D341Med (cell line): ENCODE results near the gene KCNMA1.
A peak's percentile ranks its signal among the peaks of the same experiment; 100 is the strongest.

Source experiments
- DNase-seq: peaks from one replicate; pipeline ENCODE4 v3.0.0; 2012; ENCODE audit warnings: low spot score

The KCNMA1 gene

DNA sequence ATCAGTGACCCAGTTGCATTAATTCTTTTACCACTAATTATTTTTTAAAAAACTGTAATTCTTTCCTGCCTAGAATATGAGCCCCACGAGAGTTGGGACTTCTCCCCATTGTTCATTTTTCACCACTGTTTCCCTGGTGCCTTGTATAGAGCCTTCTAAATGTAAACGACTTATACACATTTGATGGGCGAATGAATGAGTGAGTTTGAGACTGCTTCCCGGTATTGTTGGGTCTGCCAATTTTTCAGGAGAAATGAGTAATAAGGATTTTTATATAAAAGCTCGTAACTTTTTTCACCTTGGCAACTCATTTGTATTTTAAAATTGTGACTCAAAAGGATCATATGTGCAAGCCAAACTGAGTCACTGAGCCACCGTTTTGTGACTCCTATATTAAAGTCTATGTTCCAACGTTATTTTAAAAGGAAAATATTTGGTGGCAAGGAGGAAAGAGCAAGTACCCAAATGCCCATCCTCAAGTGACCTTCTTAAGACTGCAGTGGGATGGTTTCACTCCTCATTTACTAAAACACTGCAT, 621.3 kb downstream of the KCNMA1 start:
- no peak for DNase-seq

GRCh38 chr10:77015360-77015759, 622.2 kb downstream of the KCNMA1 start:
- no peak for DNase-seq

GRCh38 chr10:77012812-77013500, 624.7 kb downstream of the KCNMA1 start:
- no peak for DNase-seq

DNA sequence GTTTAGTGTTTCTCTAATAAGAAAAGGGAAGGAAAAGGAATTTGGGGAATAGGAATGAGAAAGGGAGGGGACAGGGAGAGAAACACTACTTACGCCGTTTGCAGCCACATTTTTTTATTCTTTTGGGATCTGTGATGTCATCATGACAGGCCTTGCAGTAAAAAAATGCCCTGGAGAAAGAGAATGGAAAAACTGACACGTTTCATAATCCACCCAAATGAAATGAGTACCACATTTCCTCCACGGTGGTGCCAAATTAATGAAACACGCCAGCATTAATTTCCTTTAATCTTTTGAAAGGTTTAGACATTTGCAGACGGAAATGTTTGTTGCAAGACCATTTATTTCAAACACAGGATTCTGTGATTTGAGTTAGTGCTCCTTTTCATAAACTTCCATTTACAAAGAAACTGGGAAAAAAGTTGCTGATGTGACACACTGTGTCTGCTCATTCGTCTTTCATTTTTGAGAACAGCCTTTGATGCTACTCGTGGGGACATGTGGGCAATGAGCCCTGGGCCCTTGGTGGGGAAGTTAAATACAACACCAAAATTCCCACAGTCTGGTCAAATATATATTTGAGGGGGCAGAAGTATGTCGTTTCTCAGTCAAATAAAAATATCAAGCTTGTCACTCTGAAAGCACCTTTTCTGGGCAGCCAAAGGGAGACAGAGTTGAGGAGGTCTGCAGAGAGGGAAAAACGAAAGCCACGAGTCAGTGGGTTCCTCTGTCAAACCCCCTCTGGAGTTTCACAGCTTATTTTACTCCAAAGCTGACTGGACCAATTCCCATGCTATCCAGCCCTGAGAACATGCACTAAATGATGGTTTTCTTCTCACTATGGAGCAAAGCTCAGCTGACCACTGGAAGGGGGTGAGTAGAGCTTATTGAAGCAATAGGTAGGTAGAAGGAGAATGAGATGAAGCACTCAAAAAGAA, 625.5 kb downstream of the KCNMA1 start:
- no peak for DNase-seq

- no peak for DNase-seq
These were observed 627.2 kb downstream of the KCNMA1 start for GRCh38 chr10:77010430-77010829.

- no peak for DNase-seq
These were observed 629.8 kb downstream of the KCNMA1 start for GRCh38 chr10:77007834-77008233.

DNA sequence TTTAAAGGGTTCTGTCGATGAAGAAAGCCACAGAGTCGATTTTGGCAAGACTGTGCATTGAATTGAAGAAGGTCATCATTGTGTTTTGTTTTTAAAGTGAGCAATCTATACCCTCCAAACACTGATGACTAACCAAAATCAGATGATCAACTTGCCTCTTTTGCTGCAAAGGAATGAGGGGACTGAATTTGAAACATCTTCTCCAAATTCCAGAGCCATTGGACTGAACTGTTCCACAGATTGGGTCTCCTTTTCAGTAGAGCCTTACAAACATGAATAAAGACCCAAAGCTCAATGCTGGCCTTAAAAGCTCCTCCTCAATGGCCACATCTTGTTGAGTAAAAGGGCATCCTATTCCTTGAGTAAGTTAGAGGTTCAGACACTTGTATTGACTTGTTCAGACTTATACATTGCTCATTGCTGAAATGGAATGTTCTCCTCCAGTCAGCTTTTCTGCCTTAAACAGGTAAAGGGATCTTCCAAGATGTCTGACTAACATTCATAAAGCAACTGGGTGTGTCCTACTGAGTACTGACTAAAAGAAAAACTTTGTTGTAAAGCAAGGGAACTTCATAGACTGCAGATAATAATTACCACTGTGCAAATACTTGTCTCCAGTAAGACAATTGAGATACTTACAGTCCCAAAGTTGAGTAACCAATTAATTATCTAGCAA, 630.6 kb downstream of the KCNMA1 start:
- no peak for DNase-seq

- no peak for DNase-seq
These were observed 631.7 kb downstream of the KCNMA1 start for GRCh38 chr10:77005871-77006270.

- peak; percentile 40 for DNase-seq
These were observed 632.6 kb downstream of the KCNMA1 start for GRCh38 chr10:77004917-77005564.

DNA sequence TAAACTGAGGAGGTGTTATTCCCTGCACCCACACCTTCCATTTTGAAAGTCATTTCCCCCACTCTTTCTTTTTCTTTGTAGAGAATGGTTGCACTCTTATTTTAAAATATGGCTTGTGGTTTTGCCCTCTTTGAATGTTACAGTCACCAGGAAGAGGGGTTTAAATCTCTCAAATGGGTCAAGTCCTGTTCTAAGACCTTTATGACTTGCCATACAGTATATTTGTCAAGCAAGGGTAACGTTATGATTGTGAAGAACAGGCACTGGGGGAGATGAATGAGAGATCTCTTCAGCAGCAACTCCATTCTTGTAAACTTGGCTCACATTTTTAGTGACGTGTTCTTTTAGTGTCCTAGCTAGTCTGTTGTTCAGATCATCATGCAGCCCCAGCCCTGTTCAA, 634.7 kb downstream of the KCNMA1 start:
- no peak for DNase-seq

DNA sequence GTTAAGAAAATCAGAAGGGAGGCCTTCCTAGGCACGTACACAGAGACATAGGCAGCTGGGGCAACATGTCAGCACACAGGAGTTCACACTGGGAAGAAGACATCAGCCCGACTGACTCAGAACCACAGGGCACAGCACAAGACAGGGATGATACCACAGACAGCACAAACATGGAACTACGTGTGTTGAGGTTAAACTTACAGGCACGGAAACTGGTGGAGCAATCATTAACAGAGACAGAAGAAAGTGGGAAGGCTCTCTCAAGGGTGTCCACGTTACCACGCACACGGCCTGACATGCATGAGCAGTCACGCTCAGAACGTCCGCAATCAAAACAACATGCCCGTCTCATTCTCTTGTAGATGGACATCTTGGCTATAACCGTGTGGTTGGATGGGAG, 636.4 kb downstream of the KCNMA1 start:
- DNase-seq, result no peak

DNA sequence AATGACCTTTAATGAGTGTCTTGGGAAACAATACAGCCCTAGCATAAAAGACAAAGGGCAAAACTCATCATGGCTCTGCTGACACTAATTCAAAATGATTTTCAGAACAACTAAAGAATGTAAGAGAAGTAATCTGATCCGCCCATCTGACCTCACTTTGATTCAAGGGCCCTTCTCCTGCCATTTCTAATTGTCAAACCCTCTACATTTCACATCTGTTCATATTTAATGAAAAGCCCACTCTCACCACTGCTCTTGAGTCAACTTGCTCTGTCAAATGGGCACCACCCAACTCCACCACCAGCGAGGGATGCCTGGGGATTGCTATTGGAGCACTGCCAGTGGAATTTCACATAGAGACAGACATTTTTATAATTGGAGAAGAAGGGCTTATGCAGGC, 639.2 kb downstream of the KCNMA1 start:
- DNase-seq, result no peak

DNA sequence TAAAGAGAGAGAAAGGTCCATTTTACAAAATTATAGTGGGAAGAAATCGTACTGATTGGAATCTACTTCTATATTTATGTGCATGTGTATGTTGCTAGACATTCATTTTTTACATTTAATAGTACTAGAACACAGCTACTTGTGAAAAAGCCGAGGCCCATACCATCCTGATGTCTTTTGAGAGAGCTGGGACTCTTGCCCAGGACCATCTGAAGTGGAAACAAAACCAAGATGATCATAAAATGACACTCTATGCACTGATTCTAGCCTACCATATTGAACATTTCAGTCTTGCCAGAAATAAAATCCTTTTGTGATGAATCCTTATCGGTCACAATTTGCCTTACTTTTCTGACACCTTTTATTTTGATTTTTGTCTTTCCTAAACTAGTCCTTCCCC, 640.0 kb downstream of the KCNMA1 start:
- no peak for DNase-seq

- DNase-seq, result no peak
These were observed 642.6 kb downstream of the KCNMA1 start for GRCh38 chr10:76995023-76995422.

DNA sequence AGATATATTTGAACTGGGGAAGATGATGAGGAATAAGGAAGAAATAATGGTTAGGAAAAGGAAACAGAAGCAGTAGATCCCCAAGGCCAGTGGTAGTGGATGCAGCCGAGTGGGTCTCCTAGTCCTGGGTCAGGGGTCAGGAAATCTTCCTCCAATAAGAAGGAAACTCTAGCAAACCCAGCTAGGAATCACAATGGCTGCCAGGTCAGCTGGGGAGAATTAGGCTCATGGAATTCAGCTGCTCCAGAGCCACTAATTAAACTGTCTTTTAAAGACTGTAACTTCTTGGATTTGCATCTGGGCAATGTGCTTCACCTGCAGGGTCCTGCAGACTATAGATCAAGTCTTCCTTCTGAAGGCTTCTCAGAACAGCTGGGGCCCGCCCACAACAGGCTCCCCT, 644.4 kb downstream of the KCNMA1 start:
- no peak for DNase-seq

- DNase-seq, result no peak
These were observed 645.1 kb downstream of the KCNMA1 start for GRCh38 chr10:76992467-76992866.

DNA sequence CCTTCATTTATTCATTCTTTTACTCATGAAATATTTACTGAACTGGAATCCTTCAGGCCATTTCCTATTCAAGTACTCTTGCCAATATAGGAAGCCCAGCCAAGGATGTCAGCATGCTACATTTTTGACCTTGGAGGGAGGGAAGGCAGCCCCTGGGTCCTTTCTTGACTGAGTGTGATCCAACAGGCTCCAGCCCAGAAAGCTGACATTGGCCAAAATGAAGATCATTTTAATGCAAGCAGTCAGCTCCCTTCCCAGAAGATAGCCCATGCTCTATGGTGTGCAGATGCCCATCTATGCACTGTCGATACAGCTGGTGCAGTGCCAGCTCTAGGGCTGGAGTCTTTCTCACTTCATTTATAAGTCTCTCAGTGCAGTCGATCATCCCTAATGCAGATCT, 646.0 kb downstream of the KCNMA1 start:
- DNase-seq, result no peak

- no peak for DNase-seq
These were observed 647.0 kb downstream of the KCNMA1 start for GRCh38 chr10:76990561-76990960.

GRCh38 chr10:76984559-76985443, 652.8 kb downstream of the KCNMA1 start:
- DNase-seq, result peak; percentile 62

- DNase-seq, result no peak
These were observed 654.0 kb downstream of the KCNMA1 start for GRCh38 chr10:76983624-76984023.

GRCh38 chr10:76982671-76983070, 654.9 kb downstream of the KCNMA1 start:
- DNase-seq, result no peak
